BLaER1 treated with 17β-estradiol and CSF1 and Interleukin-3, amounts not matched to agents 10 nM and 100 nM (cell line): ENCODE results near the gene SPCS3.
"Not testable (repeated sequence)": the region's sequence is repeated elsewhere in the genome, so short reads cannot be mapped to it uniquely, and the experiment has no call there.

Source experiments
- H3K27ac ChIP-seq, 11 experiments: shearing (Covaris generic); formaldehyde crosslinking; 2 replicates each; pipeline ENCODE4 v1.8.1; 2022
- H3K27me3 ChIP-seq, 11 experiments: shearing (Covaris generic); formaldehyde crosslinking; 2 replicates each; pipeline ENCODE4 v1.8.1; 2022
- H3K36me3 ChIP-seq, 11 experiments: shearing (Covaris generic); formaldehyde crosslinking; 2 replicates each; pipeline ENCODE4 v1.8.1; 2022
- H3K4me1 ChIP-seq, 10 experiments: shearing (Covaris generic); formaldehyde crosslinking; 2 replicates each; pipeline ENCODE4 v1.8.1; 2022
- H3K4me2 ChIP-seq, 11 experiments: shearing (Covaris generic); formaldehyde crosslinking; 2 replicates each; pipeline ENCODE4 v1.8.1; 2022
- H3K4me3 ChIP-seq, 10 experiments: shearing (Covaris generic); formaldehyde crosslinking; 2 replicates each; pipeline ENCODE4 v1.8.1; 2022
- H3K9ac ChIP-seq, 11 experiments: shearing (Covaris generic); formaldehyde crosslinking; 2 replicates each; pipeline ENCODE4 v1.8.1; 2022
- H3K9me3 ChIP-seq, 11 experiments: shearing (Covaris generic); formaldehyde crosslinking; replicated peaks in 1 of 11; 2 replicates each; pipeline ENCODE4 v1.8.1; 2022
- H4K20me1 ChIP-seq, 11 experiments: shearing (Covaris generic); formaldehyde crosslinking; 2 replicates each; pipeline ENCODE4 v1.8.1; 2022
- Cebpa-rat ChIP-seq, 11 experiments: shearing (Covaris generic); IDR thresholded peaks; 2 replicates each; pipeline ENCODE4 v1.8.1; 2022

The SPCS3 gene

GRCh38 chr4:176335421-176335820 lies 15.7 kb downstream of the SPCS3 start:
- Histone ChIP-seq H3K4me2 (no peak overlapping the region), H3K36me3 (peaks cover 19 to 64% (median 40%) of the 10 kb centered on the region in 11 experiments; a peak in 21 of 22 replicates), H3K4me3 (no peak overlapping the region)

GRCh38 chr4:176339936-176340761 lies 20.4 kb downstream of the SPCS3 start:
- Histone ChIP-seq H4K20me1 (peaks cover 0 to 22% (median under 1%) of the 10 kb centered on the region in 11 experiments; a peak in 8 of 22 replicates), H3K27ac (no peak overlapping the region), H3K27me3 (no peaks in the 10 kb centered on the region), H3K36me3 (peaks cover 18 to 49% (median 38%) of the 10 kb centered on the region in 11 experiments), H3K9ac (no peak overlapping the region), H3K4me3 (no peak overlapping the region), H3K4me1 (no peaks in the 10 kb centered on the region), H3K4me2 (no peak overlapping the region), H3K9me3 (peaks cover 26 to 38% (median 34%) of the 10 kb centered on the region in 11 experiments)
- no peak for TF ChIP-seq Cebpa-rat (IDR thresholded peaks at IDR 0.05)

More at GRCh38 chr4:176335421-176335820, 15.7 kb downstream of the SPCS3 start:
- H3K27ac ChIP-seq: no peak overlapping the region
- no peak overlapping the region for H3K9ac ChIP-seq
- TF ChIP-seq Cebpa-rat (IDR thresholded peaks at IDR 0.05): no peak
- H3K27me3 ChIP-seq: no peaks in the 10 kb centered on the region
- H3K4me1 ChIP-seq: peaks cover 0 to 8% (median 0%) of the 10 kb centered on the region in 10 experiments; a peak in 2 of 20 replicates
- no peaks in the 10 kb centered on the region for H3K9me3 ChIP-seq
- H4K20me1 ChIP-seq: peaks cover 5 to 36% (median 18%) of the 10 kb centered on the region in 11 experiments; a peak in 16 of 22 replicates

GRCh38 chr4:176340871-176341685 lies 21.3 kb downstream of the SPCS3 start:
- no peak overlapping the region for H3K27ac ChIP-seq
- no peak for TF ChIP-seq Cebpa-rat (IDR thresholded peaks at IDR 0.05)
- H3K4me1 ChIP-seq: no peaks in the 10 kb centered on the region
- H3K4me2 ChIP-seq: no peak overlapping the region
- no peak overlapping the region for H3K9ac ChIP-seq
- peaks cover 26 to 43% (median 36%) of the 10 kb centered on the region in 11 experiments for H3K9me3 ChIP-seq
- no peaks in the 10 kb centered on the region for H3K27me3 ChIP-seq
- peaks cover 18 to 42% (median 34%) of the 10 kb centered on the region in 11 experiments for H3K36me3 ChIP-seq
- no peak overlapping the region for H3K4me3 ChIP-seq
- peaks cover 0 to 22% (median 0%) of the 10 kb centered on the region in 11 experiments; a peak in 6 of 22 replicates for H4K20me1 ChIP-seq

- H3K4me2 ChIP-seq: no peak overlapping the region
- no peak overlapping the region for H3K9ac ChIP-seq
- peak overlapping the region in 4 of 10 experiments; percentile 5 to 40 (median 12); a peak in 3 of 20 replicates for H3K4me3 ChIP-seq
- TF ChIP-seq Cebpa-rat (IDR thresholded peaks at IDR 0.05): no peak
- H3K9me3 ChIP-seq: peaks cover 26 to 43% (median 36%) of the 10 kb centered on the region in 11 experiments
- H4K20me1 ChIP-seq: peaks cover 0 to 19% (median 0%) of the 10 kb centered on the region in 11 experiments; a peak in 6 of 22 replicates
- H3K4me1 ChIP-seq: no peaks in the 10 kb centered on the region
- H3K27ac ChIP-seq: no peak overlapping the region
- no peaks in the 10 kb centered on the region for H3K27me3 ChIP-seq
- peaks cover 18 to 33% (median 26%) of the 10 kb centered on the region in 11 experiments for H3K36me3 ChIP-seq
Observed at GRCh38 chr4:176342384-176342783, 22.6 kb downstream of the SPCS3 start.

GRCh38 chr4:176343286-176343685 lies 23.5 kb downstream of the SPCS3 start:
- Histone ChIP-seq H3K27ac (no peak overlapping the region), H3K36me3 (peaks cover 14 to 30% (median 24%) of the 10 kb centered on the region in 11 experiments), H3K4me2 (no peak overlapping the region), H3K9ac (no peak overlapping the region), H4K20me1 (peaks cover 0 to 10% (median 0%) of the 10 kb centered on the region in 11 experiments; a peak in 5 of 22 replicates), H3K4me3 (peak overlapping the region in 4 of 10 experiments; percentile 21 to 40 (median 24); a peak in 4 of 20 replicates), H3K4me1 (no peaks in the 10 kb centered on the region), H3K9me3 (peaks cover 26 to 43% (median 36%) of the 10 kb centered on the region in 11 experiments), H3K27me3 (no peaks in the 10 kb centered on the region)
- no peak for TF ChIP-seq Cebpa-rat (IDR thresholded peaks at IDR 0.05)

- not testable (repeated sequence) for H3K4me2 ChIP-seq, H3K4me1 ChIP-seq, H3K27me3 ChIP-seq, H3K4me3 ChIP-seq, H3K9ac ChIP-seq, H4K20me1 ChIP-seq, H3K27ac ChIP-seq
- H3K9me3 ChIP-seq: peaks cover 42 to 62% (median 51%) of the 10 kb centered on the region in 11 experiments
- peaks cover 14 to 47% (median 26%) of the 10 kb centered on the region in 11 experiments for H3K36me3 ChIP-seq
Observed at GRCh38 chr4:176345346-176345745, 25.6 kb downstream of the SPCS3 start.

- H3K36me3 ChIP-seq: peaks cover 14 to 51% (median 29%) of the 10 kb centered on the region in 11 experiments
- H4K20me1 ChIP-seq, H3K27me3 ChIP-seq, H3K9ac ChIP-seq, H3K4me3 ChIP-seq, H3K27ac ChIP-seq, H3K4me2 ChIP-seq, H3K4me1 ChIP-seq: not testable (repeated sequence)
- H3K9me3 ChIP-seq: peaks cover 47 to 74% (median 57%) of the 10 kb centered on the region in 11 experiments
Observed at GRCh38 chr4:176346836-176347235, 27.1 kb downstream of the SPCS3 start.

- H3K9me3 ChIP-seq: peaks cover 40 to 58% (median 52%) of the 10 kb centered on the region in 11 experiments
- no peaks in the 10 kb centered on the region for H3K27me3 ChIP-seq
- peaks cover 0 to 25% (median 6%) of the 10 kb centered on the region in 11 experiments; a peak in 7 of 22 replicates for H3K36me3 ChIP-seq
- H3K4me1 ChIP-seq: no peaks in the 10 kb centered on the region
- TF ChIP-seq Cebpa-rat (IDR thresholded peaks at IDR 0.05): no peak
- H3K4me3 ChIP-seq: no peak overlapping the region
- H3K27ac ChIP-seq: no peak overlapping the region
- H4K20me1 ChIP-seq: no peaks in the 10 kb centered on the region
- H3K4me2 ChIP-seq: no peak overlapping the region
- no peak overlapping the region for H3K9ac ChIP-seq
Observed at GRCh38 chr4:176350671-176351070, 30.9 kb downstream of the SPCS3 start.

GRCh38 chr4:176354884-176355283 lies 35.1 kb downstream of the SPCS3 start:
- peaks cover 0 to 16% (median 0%) of the 10 kb centered on the region in 10 experiments; a peak in 6 of 20 replicates for H3K4me1 ChIP-seq
- H3K4me2 ChIP-seq: no peak overlapping the region
- H3K27me3 ChIP-seq: no peaks in the 10 kb centered on the region
- peaks cover 29 to 51% (median 41%) of the 10 kb centered on the region in 11 experiments for H3K9me3 ChIP-seq
- no peak overlapping the region for H3K27ac ChIP-seq
- H4K20me1 ChIP-seq: no peaks in the 10 kb centered on the region
- H3K9ac ChIP-seq: no peak overlapping the region
- no peak for TF ChIP-seq Cebpa-rat (IDR thresholded peaks at IDR 0.05)
- H3K4me3 ChIP-seq: no peak overlapping the region
- H3K36me3 ChIP-seq: peaks cover 0 to 15% (median 5%) of the 10 kb centered on the region in 11 experiments; a peak in 5 of 22 replicates
